NB4 (cell line): Measurements from ENCODE around the gene MYO15B.

ENCODE experiments used
- DNase-seq: peaks from one replicate; pipeline ENCODE4 v3.0.0; 2010; ENCODE audit warnings: low read depth
- H3K4me3 ChIP-seq: one replicate; pipeline ENCODE4 v1.5.1; 2011; ENCODE audit warnings: mild to moderate bottlenecking, low read depth, low read length, moderate library complexity
- CTCF ChIP-seq: IDR thresholded peaks from one replicate; pipeline ENCODE4 v1.5.1; 2012; ENCODE audit warnings: low read depth, low read length
- MAX ChIP-seq: IDR thresholded peaks from 2 replicates; pipeline ENCODE4 v1.6.1; 2011; ENCODE audit warnings: low read depth, low read length
- MYC ChIP-seq: IDR thresholded peaks from 2 replicates; pipeline ENCODE4 v1.6.1; 2011; ENCODE audit warnings: low read depth, low read length
- POLR2A ChIP-seq: IDR thresholded peaks from 2 replicates; pipeline ENCODE4 v1.6.1; 2011; ENCODE audit warnings: mild to moderate bottlenecking; ENCODE audit not compliant: insufficient read length; ENCODE audit errors: extremely low read depth

The MYO15B gene

GRCh38 chr17:75641343-75641742 lies 53.7 kb downstream of the MYO15B start:
- H3K4me3 ChIP-seq = no peak overlapping the region
- no peak for DNase-seq
- TF ChIP-seq POLR2A (no peak), MYC (no peak), MAX (no peak), CTCF (no peak)

- DNase-seq = no peak
- TF ChIP-seq POLR2A (no peak), CTCF (no peak), MYC (no peak), MAX (no peak)
- no peak overlapping the region for H3K4me3 ChIP-seq
Observed at GRCh38 chr17:75642182-75642783, 54.7 kb downstream of the MYO15B start.

GRCh38 chr17:75642784-75643642 lies 55.4 kb downstream of the MYO15B start:
- no peak for TF ChIP-seq MYC
- TF ChIP-seq POLR2A = no peak
- no peak for TF ChIP-seq MAX
- no peak for TF ChIP-seq CTCF
- no peak for DNase-seq
- H3K4me3 ChIP-seq = no peak overlapping the region

- DNase-seq = no peak
- no peak overlapping the region for H3K4me3 ChIP-seq
- TF ChIP-seq MYC (no peak), POLR2A (no peak), CTCF (no peak), MAX (no peak)
Observed at GRCh38 chr17:75643643-75644017, 56.0 kb downstream of the MYO15B start.

GRCh38 chr17:75645501-75645888 lies 57.9 kb downstream of the MYO15B start:
- no peak overlapping the region for H3K4me3 ChIP-seq
- no peak for DNase-seq
- TF ChIP-seq MYC (no peak), POLR2A (no peak), CTCF (no peak), MAX (no peak)
